Measurements from ENCODE around the gene POLDIP2.

DNA sequence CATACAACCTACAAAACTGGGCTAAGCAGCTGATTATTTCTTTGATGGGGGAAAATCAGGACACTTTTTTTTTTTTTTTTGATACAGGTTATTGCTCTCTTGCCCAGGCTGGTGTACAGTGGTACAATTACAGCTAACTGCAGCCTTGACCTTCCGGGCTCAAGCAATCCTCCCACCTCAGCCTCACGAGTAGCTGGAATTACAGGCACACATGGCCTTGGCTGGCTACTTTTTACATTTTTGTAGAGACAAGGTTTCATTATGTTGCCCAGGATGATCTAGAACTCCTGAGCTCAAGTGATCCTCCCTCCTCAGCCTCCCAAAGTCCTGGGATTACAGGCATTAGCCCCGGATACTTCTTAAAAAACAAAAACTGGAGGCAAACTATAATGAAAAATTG, 58.9 kb downstream of the POLDIP2 start:
- no peak for TF ChIP-seq POLR2AphosphoS5 (IDR thresholded peaks at IDR 0.05)
- TF ChIP-seq POLR2A (IDR thresholded peaks at IDR 0.05) = no peak
- TF ChIP-seq, protein P1, sequence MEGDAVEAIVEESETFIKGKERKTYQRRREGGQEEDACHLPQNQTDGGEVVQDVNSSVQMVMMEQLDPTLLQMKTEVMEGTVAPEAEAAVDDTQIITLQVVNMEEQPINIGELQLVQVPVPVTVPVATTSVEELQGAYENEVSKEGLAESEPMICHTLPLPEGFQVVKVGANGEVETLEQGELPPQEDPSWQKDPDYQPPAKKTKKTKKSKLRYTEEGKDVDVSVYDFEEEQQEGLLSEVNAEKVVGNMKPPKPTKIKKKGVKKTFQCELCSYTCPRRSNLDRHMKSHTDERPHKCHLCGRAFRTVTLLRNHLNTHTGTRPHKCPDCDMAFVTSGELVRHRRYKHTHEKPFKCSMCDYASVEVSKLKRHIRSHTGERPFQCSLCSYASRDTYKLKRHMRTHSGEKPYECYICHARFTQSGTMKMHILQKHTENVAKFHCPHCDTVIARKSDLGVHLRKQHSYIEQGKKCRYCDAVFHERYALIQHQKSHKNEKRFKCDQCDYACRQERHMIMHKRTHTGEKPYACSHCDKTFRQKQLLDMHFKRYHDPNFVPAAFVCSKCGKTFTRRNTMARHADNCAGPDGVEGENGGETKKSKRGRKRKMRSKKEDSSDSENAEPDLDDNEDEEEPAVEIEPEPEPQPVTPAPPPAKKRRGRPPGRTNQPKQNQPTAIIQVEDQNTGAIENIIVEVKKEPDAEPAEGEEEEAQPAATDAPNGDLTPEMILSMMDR (IDR thresholded peaks at IDR 0.05) = no peak

Data from stomach (tissue), 4 donors.